G401 (cell line): ENCODE measurements around the gene EHD1. TPM values are rescaled to one million over a fixed set of nuclear protein-coding genes. Genes with fewer than 3 reads are reported as not detected.

Experiments
- DNase-seq: peaks from one replicate; pipeline ENCODE4 v3.0.0-alpha.2; 2015; ENCODE audit warnings: low spot score
- in situ Hi-C: cut with HindIII; loops from 2 replicates; pipeline ENCODE4 v1.10.0; 2016; ENCODE audit warnings: low sequenced_read_pairs, mixed read lengths
- total RNA-seq: library from RNA; depleted of rRNA; stranded (reverse); fragments of >200 nt; shearing (Covaris generic); gene quantifications from 2 replicates; pipeline ENCODE4 v1.2.3, GENCODE V29; 2014

Gene EHD1
- total RNA-seq, 1 experiment from 2014 or later = 32.4 TPM

- in situ Hi-C loops = no loop called here
- no peak for DNase-seq
These were observed 39.1 kb downstream of the EHD1 start for GRCh38 chr11:64839335-64839734.

GRCh38 chr11:64838600-64839334, 39.7 kb downstream of the EHD1 start:
- no peak for DNase-seq
- in situ Hi-C loops = no loop called here

GRCh38 chr11:64837887-64838351, 40.5 kb downstream of the EHD1 start:
- in situ Hi-C loops = no loop called here
- no peak for DNase-seq

GRCh38 chr11:64836448-64837072, 41.9 kb downstream of the EHD1 start:
- in situ Hi-C loops = no loop called here
- no peak for DNase-seq

GRCh38 chr11:64835616-64836447, 42.6 kb downstream of the EHD1 start:
- in situ Hi-C loops = no loop called here
- DNase-seq = no peak

GRCh38 chr11:64834723-64835615, 43.5 kb downstream of the EHD1 start:
- no peak for DNase-seq
- in situ Hi-C loops = no loop called here

- in situ Hi-C loops = no loop called here
- DNase-seq = no peak
These were observed 44.2 kb downstream of the EHD1 start for GRCh38 chr11:64834031-64834722.

- DNase-seq = no peak
- in situ Hi-C loops = no loop called here
These were observed 44.9 kb downstream of the EHD1 start for GRCh38 chr11:64833509-64833908.

GRCh38 chr11:64833198-64833502, 45.3 kb downstream of the EHD1 start:
- in situ Hi-C loops = no loop called here
- DNase-seq = no peak

- DNase-seq = no peak
- in situ Hi-C loops = no loop called here
These were observed 45.8 kb downstream of the EHD1 start for GRCh38 chr11:64832467-64833197.

GRCh38 chr11:64831411-64831891, 47.0 kb downstream of the EHD1 start:
- no peak for DNase-seq
- in situ Hi-C loops = no loop called here

- in situ Hi-C loops = no loop called here
- DNase-seq = no peak
These were observed 48.7 kb downstream of the EHD1 start for GRCh38 chr11:64829536-64830251.

- DNase-seq = no peak
These were observed 51.0 kb downstream of the EHD1 start for GRCh38 chr11:64827451-64827839.

GRCh38 chr11:64826578-64827450, 51.6 kb downstream of the EHD1 start:
- in situ Hi-C loops = no loop called here
- no peak for DNase-seq

More at GRCh38 chr11:64827451-64827839, 51.0 kb downstream of the EHD1 start:
- in situ Hi-C loops = no loop called here

GRCh38 chr11:64826062-64826461, 52.4 kb downstream of the EHD1 start:
- in situ Hi-C loops = no loop called here
- DNase-seq = no peak

GRCh38 chr11:64823568-64824119, 54.8 kb downstream of the EHD1 start:
- no peak for DNase-seq
- in situ Hi-C loops = no loop called here
